Measurements from ENCODE around the gene KRTAP4-5. TPM values are rescaled to one million over a fixed set of nuclear protein-coding genes. Genes with fewer than 3 reads are reported as not detected.
A peak's percentile ranks its signal among the peaks of the same experiment; 100 is the strongest.

KRTAP4-5 gene
- total RNA-seq, 5 donors from 2014 or later (not counting 1 experiment from before 2014, with no cell fraction given), result not detected

DNA sequence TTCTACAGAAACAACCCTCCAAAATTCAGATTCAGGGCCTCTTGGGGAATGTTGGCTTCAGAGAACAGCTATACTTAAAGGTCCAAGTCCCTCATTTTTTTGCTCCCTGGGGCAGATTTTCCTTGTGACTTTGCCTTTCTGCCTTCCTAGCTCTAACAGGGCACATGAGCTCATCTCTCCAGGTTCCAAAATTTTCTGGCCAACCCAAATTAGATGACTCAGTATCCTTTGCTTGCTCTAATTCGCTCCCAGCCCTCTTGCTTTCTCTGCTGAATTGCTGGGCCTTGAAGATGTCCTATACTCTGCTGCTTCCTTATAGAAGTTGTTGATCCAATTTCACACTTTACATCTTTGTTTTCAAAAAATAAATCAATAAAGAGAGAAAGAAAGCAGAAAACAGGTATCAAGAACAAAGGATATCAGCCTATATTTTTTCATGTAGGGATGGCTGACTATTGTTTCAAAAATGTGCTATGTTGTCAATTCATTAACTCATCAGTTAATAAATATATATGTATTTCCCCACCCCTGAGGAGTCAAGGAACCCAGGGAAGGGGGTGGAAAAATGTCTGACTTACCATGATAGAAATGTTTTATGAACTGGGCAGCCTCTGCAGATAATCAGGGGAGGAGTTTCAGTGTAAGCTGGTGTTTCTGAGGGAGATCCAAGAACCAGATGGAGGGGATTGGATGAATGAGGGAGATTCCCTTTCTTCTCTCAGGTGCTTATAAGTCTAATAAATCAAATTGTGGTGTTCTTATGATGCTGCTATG, 29.4 kb upstream of the KRTAP4-5 start:
- Mint-ChIP-seq H3K36me3 (no peaks in the 10 kb centered on the region), H3K4me1 (peaks cover 0 to 3% (median 0%) of the 10 kb centered on the region in 3 donors), H3K9me3 (no peaks in the 10 kb centered on the region), H3K27ac (no peak overlapping the region), H3K27me3 (peaks cover 0 to under 1% of the 10 kb centered on the region in 2 donors), H3K4me3 (no peak overlapping the region)
- no peaks in the 10 kb centered on the region for H3K9me3 ChIP-seq
- no peaks in the 10 kb centered on the region for H3K36me3 ChIP-seq (ENCODE audit: control insufficient read depth in 2 of 2, extremely low read depth in 1 of 2, insufficient read depth in 1 of 2, low read length in 1 of 2)
- H3K27ac ChIP-seq (ENCODE audit: low read length), result no peak overlapping the region
- DNase-seq (no peak), ATAC-seq (replicated peaks in 1 of 4) (no peak)
- H3K4me1 ChIP-seq (ENCODE audit: control insufficient read depth in 1 of 2, extremely low read depth in 1 of 2, insufficient read depth in 2 of 2, low read length in 2 of 2), result no peaks in the 10 kb centered on the region
- H3K4me3 ChIP-seq (ENCODE audit: control insufficient read depth in 1 of 2, extremely low read depth in 1 of 2, low read length in 1 of 2), result no peak overlapping the region
- 86% methylated on average over 1 of the region's 1 CpG for WGBS (ENCODE audit: insufficient coverage)
- CTCF ChIA-PET, result no interaction called here
- POLR2A ChIA-PET, result no interaction called here
- H3K27me3 ChIP-seq (replicated peaks in 1 of 2; ENCODE audit: control insufficient read depth in 2 of 2, extremely low read depth in 1 of 2, insufficient read depth in 2 of 2, low read length in 1 of 2), result peaks cover 0 to 4% of the 10 kb centered on the region in 2 experiments

DNA sequence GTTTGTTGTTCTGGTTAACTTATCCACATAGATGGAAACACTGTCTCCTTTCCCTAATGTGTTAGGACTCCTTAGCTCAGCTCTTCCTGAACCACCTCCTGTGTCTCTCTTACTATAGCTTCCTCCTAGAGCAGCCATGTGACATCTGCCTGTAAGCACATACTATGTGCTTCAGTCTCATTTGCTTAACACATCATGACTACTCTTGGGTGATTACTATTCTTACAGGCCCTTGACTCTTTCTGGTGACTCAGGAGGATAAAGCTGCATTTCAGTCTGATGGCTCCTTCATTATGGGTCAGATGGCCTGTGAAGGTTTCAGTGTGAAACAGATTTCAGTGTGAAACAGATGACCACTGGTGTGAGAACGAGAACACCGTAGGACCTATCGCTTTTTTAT, 28.7 kb upstream of the KRTAP4-5 start:
- Histone ChIP-seq H3K27ac (ENCODE audit: low read length) (no peak overlapping the region), H3K36me3 (ENCODE audit: control insufficient read depth in 2 of 2, extremely low read depth in 1 of 2, insufficient read depth in 1 of 2, low read length in 1 of 2) (no peaks in the 10 kb centered on the region), H3K4me1 (ENCODE audit: control insufficient read depth in 1 of 2, extremely low read depth in 1 of 2, insufficient read depth in 2 of 2, low read length in 2 of 2) (no peaks in the 10 kb centered on the region), H3K4me3 (ENCODE audit: control insufficient read depth in 1 of 2, extremely low read depth in 1 of 2, low read length in 1 of 2) (no peak overlapping the region), H3K27me3 (replicated peaks in 1 of 2; ENCODE audit: control insufficient read depth in 2 of 2, extremely low read depth in 1 of 2, insufficient read depth in 2 of 2, low read length in 1 of 2) (peaks cover 0 to 4% of the 10 kb centered on the region in 2 experiments), H3K9me3 (no peaks in the 10 kb centered on the region)
- ATAC-seq (replicated peaks in 1 of 4) (no peak), DNase-seq (no peak)
- H3K27ac Mint-ChIP-seq, result no peak overlapping the region
- peaks cover 0 to 5% (median 4%) of the 10 kb centered on the region in 3 donors for H3K4me1 Mint-ChIP-seq
- CTCF ChIA-PET, result no interaction called here
- H3K27me3 Mint-ChIP-seq, result no peaks in the 10 kb centered on the region
- no peaks in the 10 kb centered on the region for H3K36me3 Mint-ChIP-seq
- H3K9me3 Mint-ChIP-seq, result no peaks in the 10 kb centered on the region
- H3K4me3 Mint-ChIP-seq, result no peak overlapping the region
- POLR2A ChIA-PET, result no interaction called here
- 96% methylated on average over 3 of the region's 3 CpGs for WGBS (ENCODE audit: insufficient coverage)

DNA sequence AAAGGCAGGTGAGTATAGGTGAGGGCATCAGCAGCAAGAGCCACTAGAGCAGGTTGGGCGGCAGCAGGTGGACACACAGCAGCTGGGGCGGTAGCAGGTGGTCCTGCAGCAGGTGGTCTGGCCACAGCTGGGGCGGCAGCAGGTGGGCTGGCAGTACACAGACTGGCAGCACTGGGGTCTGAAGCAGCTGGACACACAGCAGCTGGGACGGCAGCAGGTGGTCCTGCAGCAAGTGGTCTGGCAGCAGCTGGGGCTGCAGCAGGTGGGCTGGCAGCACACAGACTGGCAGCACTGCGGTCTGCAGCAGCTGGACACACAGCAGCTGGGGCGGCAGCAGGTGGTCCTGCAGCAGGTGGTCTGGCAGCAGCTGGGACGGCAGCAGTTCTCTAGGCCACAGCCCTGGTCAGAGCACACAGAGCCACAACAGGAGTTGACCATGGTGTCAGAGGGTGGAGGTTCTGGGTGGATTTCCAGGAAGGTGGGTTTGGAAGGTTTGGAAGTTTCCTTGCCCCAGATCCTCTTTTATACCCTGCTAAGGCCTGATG, 28.2 kb upstream of the KRTAP4-5 start, which contains the start of gene KRTAP4-2:
TSS of gene KRTAP4-2 (minus strand) at position 495 of the 545 bp plus-strand sequence. CDS start at position 438, 57 bp downstream.
- Histone ChIP-seq H3K9me3 (no peaks in the 10 kb centered on the region), H3K27ac (ENCODE audit: low read length) (no peak within 1 kb of the TSS), H3K27me3 (replicated peaks in 1 of 2; ENCODE audit: control insufficient read depth in 2 of 2, extremely low read depth in 1 of 2, insufficient read depth in 2 of 2, low read length in 1 of 2) (peaks cover 0 to 4% of the 10 kb centered on the region in 2 experiments), H3K36me3 (ENCODE audit: control insufficient read depth in 2 of 2, extremely low read depth in 1 of 2, insufficient read depth in 1 of 2, low read length in 1 of 2) (no peaks in the 10 kb centered on the region), H3K4me3 (ENCODE audit: control insufficient read depth in 1 of 2, extremely low read depth in 1 of 2, low read length in 1 of 2) (no peak within 1 kb of the TSS), H3K4me1 (ENCODE audit: control insufficient read depth in 1 of 2, extremely low read depth in 1 of 2, insufficient read depth in 2 of 2, low read length in 2 of 2) (no peaks in the 10 kb centered on the region)
- H3K27me3 Mint-ChIP-seq, result no peaks in the 10 kb centered on the region
- H3K36me3 Mint-ChIP-seq, result no peaks in the 10 kb centered on the region
- H3K4me3 Mint-ChIP-seq, result no peak within 1 kb of the TSS
- H3K9me3 Mint-ChIP-seq, result no peaks in the 10 kb centered on the region
- CTCF ChIA-PET, result no interaction called here
- ATAC-seq (replicated peaks in 1 of 4), result no peak
- peaks cover 0 to 7% (median 6%) of the 10 kb centered on the region in 3 donors for H3K4me1 Mint-ChIP-seq
- POLR2A ChIA-PET, result no interaction called here
- H3K27ac Mint-ChIP-seq, result peak within 1 kb of the TSS in 1 of 2 donors; percentile 44
- 93% methylated on average over 6 of the region's 7 CpGs for WGBS (ENCODE audit: insufficient coverage)
- DNase-seq, result no peak

DNA sequence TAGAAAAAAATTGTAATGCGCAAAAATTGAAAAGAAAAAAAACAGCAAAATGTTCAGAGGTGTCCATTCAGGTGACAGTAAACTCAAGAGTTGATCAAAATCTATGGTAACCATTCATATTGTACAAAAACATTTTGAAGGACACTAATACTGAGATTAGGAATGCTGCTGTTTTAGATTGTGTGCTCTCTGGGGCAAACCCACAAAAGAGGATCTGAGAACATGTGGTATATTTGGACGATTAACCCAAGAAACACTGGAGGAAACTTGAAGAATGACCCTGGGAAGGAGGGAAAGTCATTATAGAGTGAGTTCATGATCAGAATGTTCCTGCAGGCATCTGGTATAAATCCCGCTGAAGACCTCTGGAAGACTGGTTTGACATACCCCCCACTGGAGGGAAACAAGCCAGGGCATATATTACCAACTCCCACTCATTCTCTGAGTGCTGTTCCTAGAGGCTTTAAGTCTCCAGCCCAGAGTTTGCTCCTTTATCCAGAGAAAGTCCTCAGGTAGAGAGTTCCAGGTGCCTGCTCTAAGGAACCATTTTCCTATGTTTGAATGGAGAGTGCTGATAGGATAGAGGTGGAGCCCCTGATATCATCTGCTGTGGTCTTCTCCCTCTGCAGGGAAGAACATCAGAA, 27.2 kb upstream of the KRTAP4-5 start:
- DNase-seq (no peak), ATAC-seq (replicated peaks in 1 of 4) (no peak)
- H3K9me3 ChIP-seq, result no peaks in the 10 kb centered on the region
- peaks cover 0 to 4% of the 10 kb centered on the region in 2 experiments for H3K27me3 ChIP-seq (replicated peaks in 1 of 2; ENCODE audit: control insufficient read depth in 2 of 2, extremely low read depth in 1 of 2, insufficient read depth in 2 of 2, low read length in 1 of 2)
- H3K36me3 Mint-ChIP-seq, result no peaks in the 10 kb centered on the region
- peaks cover 0 to 4% of the 10 kb centered on the region in 2 donors for H3K27me3 Mint-ChIP-seq
- no peak overlapping the region for H3K4me3 ChIP-seq (ENCODE audit: control insufficient read depth in 1 of 2, extremely low read depth in 1 of 2, low read length in 1 of 2)
- no peak overlapping the region for H3K27ac ChIP-seq (ENCODE audit: low read length)
- no peak overlapping the region for H3K4me3 Mint-ChIP-seq
- WGBS (ENCODE audit: insufficient coverage), result no CpG with 5 or more reads among the region's 3 CpGs
- POLR2A ChIA-PET, result no interaction called here
- H3K9me3 Mint-ChIP-seq, result no peaks in the 10 kb centered on the region
- H3K36me3 ChIP-seq (ENCODE audit: control insufficient read depth in 2 of 2, extremely low read depth in 1 of 2, insufficient read depth in 1 of 2, low read length in 1 of 2), result no peaks in the 10 kb centered on the region
- H3K27ac Mint-ChIP-seq, result peak overlapping the region in 1 of 2 donors; percentile 44
- peaks cover 0 to 11% (median 7%) of the 10 kb centered on the region in 3 donors for H3K4me1 Mint-ChIP-seq
- CTCF ChIA-PET, result no interaction called here
- H3K4me1 ChIP-seq (ENCODE audit: control insufficient read depth in 1 of 2, extremely low read depth in 1 of 2, insufficient read depth in 2 of 2, low read length in 2 of 2), result no peaks in the 10 kb centered on the region

DNA sequence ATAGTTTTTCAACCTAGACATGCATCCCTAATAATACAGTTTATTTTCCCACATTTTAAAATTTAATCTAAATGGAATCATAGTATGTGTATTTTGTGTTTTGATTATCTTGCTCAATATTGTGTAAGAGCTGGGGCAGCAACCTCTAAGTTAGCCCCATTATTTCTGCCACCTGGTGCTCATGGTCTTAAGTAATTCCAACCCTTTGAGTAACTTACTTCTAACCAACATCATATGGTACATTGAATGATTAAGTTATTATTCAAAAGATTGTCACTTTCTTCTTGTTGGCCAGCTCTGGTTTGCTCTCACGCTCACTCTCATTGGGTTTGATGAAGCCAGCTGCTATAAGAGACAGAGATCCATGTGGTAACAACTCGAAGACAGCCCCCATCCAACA, 22.3 kb upstream of the KRTAP4-5 start:
- no peak for DNase-seq
- H3K36me3 Mint-ChIP-seq, result no peaks in the 10 kb centered on the region
- CTCF ChIA-PET, result no interaction called here

DNA sequence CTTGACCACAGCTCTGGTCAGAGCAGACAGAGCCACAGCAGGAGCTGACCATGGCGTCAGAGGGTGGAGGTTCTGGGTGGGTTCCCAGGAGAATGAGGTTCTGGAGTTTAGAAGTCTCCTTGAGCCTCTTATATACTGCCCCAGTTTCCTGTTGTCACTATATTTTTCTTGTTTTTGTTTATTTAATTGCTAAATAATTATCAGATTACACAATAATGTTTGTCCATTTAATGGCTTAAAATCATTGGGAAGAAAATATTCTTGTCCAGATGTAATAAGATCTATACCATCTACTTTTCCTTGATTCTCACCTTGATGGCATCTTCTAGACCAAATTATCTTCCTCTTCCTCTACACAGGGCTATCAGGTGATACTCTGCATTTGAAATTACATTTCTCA, 18.5 kb upstream of the KRTAP4-5 start, which contains the start of gene KRTAP4-3:
TSS of gene KRTAP4-3 (minus strand) at position 101 of the 400 bp plus-strand sequence. CDS start at position 52, 49 bp downstream.
- no peaks in the 10 kb centered on the region for H3K36me3 ChIP-seq (ENCODE audit: control insufficient read depth in 2 of 2, extremely low read depth in 1 of 2, insufficient read depth in 1 of 2, low read length in 1 of 2)
- H3K4me1 ChIP-seq (ENCODE audit: control insufficient read depth in 1 of 2, extremely low read depth in 1 of 2, insufficient read depth in 2 of 2, low read length in 2 of 2), result no peaks in the 10 kb centered on the region
- Mint-ChIP-seq H3K4me3 (no peak within 1 kb of the TSS), H3K9me3 (no peaks in the 10 kb centered on the region), H3K36me3 (no peaks in the 10 kb centered on the region), H3K27me3 (peaks cover 0 to 4% of the 10 kb centered on the region in 2 donors), H3K27ac (no peak within 1 kb of the TSS), H3K4me1 (peaks cover 0 to 5% (median 0%) of the 10 kb centered on the region in 3 donors)
- H3K27me3 ChIP-seq (replicated peaks in 1 of 2; ENCODE audit: control insufficient read depth in 2 of 2, extremely low read depth in 1 of 2, insufficient read depth in 2 of 2, low read length in 1 of 2), result peaks cover 0 to 2% of the 10 kb centered on the region in 2 experiments
- no peak within 1 kb of the TSS for H3K27ac ChIP-seq (ENCODE audit: low read length)
- no peak within 1 kb of the TSS for H3K4me3 ChIP-seq (ENCODE audit: control insufficient read depth in 1 of 2, extremely low read depth in 1 of 2, low read length in 1 of 2)
- CTCF ChIA-PET, result no interaction called here
- WGBS (ENCODE audit: insufficient coverage), result no CpG with 5 or more reads among the region's 1 CpG
- DNase-seq (no peak), ATAC-seq (replicated peaks in 1 of 4) (no peak)
- POLR2A ChIA-PET, result no interaction called here
- no peaks in the 10 kb centered on the region for H3K9me3 ChIP-seq

More for the DNA sequence above, 22.3 kb upstream of the KRTAP4-5 start:
- Histone ChIP-seq H3K36me3 (ENCODE audit: control insufficient read depth in 2 of 2, extremely low read depth in 1 of 2, insufficient read depth in 1 of 2, low read length in 1 of 2) (no peaks in the 10 kb centered on the region), H3K27ac (ENCODE audit: low read length) (no peak overlapping the region), H3K4me3 (ENCODE audit: control insufficient read depth in 1 of 2, extremely low read depth in 1 of 2, low read length in 1 of 2) (no peak overlapping the region), H3K9me3 (no peaks in the 10 kb centered on the region), H3K4me1 (ENCODE audit: control insufficient read depth in 1 of 2, extremely low read depth in 1 of 2, insufficient read depth in 2 of 2, low read length in 2 of 2) (no peaks in the 10 kb centered on the region), H3K27me3 (replicated peaks in 1 of 2; ENCODE audit: control insufficient read depth in 2 of 2, extremely low read depth in 1 of 2, insufficient read depth in 2 of 2, low read length in 1 of 2) (peaks cover 0 to 3% of the 10 kb centered on the region in 2 experiments)
- no peak for ATAC-seq (replicated peaks in 1 of 4)
- no peaks in the 10 kb centered on the region for H3K9me3 Mint-ChIP-seq
- POLR2A ChIA-PET, result interaction anchor here in 1 of 2 donors (0.7 kb wide), 1 partner anchor 199 kb away, joined by 6 read pairs; no protein-coding TSS in a partner anchor
- H3K4me1 Mint-ChIP-seq, result peaks cover 0 to 11% (median 4%) of the 10 kb centered on the region in 3 donors
- 81% methylated on average over 2 of the region's 2 CpGs for WGBS (ENCODE audit: insufficient coverage)
- H3K27ac Mint-ChIP-seq, result no peak overlapping the region
- H3K4me3 Mint-ChIP-seq, result no peak overlapping the region
- H3K27me3 Mint-ChIP-seq, result peaks cover 0 to 4% of the 10 kb centered on the region in 2 donors

All from T-cell (primary cell).